DMS153 treated with DMSO at 0.1 percent for 48 hours (cell line): Measurements from ENCODE around the gene RBPJ.

Source experiments
- DNase-seq: peaks from one replicate; lab custom pipeline; 2025; ENCODE audit not compliant: unreplicated experiment; lab: John Stamatoyannopoulos, UW

RBPJ gene

GRCh38 chr4:26482508-26483462, 162.0 kb downstream of the RBPJ start:
- no peak for DNase-seq

GRCh38 chr4:26484032-26484515, 163.3 kb downstream of the RBPJ start:
- no peak for DNase-seq

- DNase-seq, result no peak
These were observed 163.7 kb downstream of the RBPJ start for GRCh38 chr4:26484516-26484915.
